ENCODE results near the gene MAP2K3.
"Not testable (repeated sequence)": the region's sequence is repeated elsewhere in the genome, so short reads cannot be mapped to it uniquely, and the experiment has no call there.

The MAP2K3 gene

DNA sequence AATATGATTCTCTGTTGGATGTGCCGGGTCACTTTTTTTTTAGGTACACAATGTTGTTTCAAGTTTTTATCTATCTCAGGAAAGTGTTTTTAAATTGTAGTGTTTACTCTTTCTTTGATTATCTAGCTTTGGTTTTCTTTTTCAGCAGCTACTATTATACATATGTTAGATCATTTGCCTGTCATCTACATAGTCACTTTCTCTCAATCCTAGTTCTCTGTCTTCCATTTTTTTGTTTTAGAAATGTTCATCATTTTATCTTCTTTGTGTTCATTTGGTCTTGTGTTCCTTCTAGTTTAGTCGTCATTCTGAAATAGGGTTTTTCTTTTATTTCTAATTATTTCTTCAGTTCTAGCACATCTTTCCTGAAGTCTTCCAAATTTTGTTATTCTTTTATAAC, 44.3 kb downstream of the MAP2K3 start:
- DNase-seq (ENCODE audit: low read depth), result not testable (repeated sequence)

DNA sequence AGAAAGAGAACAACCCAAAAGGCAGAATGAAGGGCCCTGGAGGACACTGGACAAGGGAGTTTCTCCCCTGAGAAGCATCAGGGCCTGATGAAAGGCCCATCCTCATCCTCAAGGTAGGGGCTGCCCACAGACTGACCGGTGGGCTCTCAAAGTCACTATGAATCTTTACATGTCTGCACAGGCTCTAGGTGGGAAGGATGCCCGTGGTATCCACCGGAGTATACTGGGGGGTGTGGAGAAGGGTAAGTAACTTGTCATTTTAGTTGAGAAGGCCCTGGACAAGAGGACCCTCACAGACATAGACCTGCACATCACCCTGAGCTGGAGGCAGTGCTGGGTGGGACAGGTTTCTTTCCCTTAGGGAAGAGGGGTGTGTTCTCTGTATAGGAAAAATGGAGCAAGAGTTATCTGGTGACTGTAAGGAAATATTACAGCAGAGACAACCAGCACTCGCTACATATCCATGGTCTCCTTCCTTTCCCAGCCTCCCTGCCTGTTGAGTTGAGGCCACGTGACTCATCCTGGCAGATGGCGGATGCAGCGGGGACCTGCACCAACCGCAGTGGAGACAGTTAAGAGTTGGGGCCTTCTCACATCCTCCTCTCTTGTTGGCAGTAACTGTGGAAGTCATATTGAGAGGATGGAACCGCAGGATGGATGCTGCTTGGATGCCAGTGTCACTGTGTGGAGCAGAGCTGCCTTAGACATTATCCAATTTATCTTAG, 46.1 kb downstream of the MAP2K3 start:
- no peak for DNase-seq (ENCODE audit: low read depth)

DNA sequence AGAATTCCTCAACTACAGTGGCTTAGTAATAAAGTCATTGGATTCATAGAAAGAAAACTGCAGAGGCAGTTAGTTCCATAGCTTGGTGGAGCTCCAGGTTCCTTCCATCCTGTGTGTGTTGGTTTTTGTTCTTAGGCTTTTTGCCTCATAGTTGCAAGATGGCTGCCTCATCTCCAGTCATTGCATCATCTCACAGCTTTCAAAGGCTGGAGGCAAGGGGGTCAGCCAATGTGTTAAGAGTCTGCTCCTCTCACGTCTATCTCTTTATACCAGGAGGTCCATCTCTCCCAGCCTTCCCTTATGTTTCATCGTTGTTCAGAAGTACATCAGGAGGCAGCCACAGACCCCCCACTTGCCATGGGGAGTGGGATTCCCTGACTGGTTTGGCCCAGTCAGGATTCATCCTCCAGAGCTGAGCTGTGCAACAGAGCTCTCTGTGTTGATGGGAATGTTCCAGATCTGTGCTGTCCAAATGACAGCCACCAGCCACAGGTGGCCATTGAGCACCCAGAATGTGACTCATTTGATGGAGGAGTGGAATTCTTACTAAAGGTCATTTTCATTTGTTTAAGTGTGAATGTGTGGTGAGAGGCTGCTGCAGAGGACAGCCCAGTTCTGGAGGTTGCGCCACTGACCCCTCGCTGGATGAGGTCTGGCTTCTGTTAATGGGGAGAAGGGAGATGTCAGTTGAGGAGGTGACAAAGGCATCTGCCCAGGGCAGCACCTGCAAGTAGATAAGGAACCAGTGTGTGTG, 52.2 kb downstream of the MAP2K3 start:
- DNase-seq (ENCODE audit: low read depth), result not testable (repeated sequence)

DNA sequence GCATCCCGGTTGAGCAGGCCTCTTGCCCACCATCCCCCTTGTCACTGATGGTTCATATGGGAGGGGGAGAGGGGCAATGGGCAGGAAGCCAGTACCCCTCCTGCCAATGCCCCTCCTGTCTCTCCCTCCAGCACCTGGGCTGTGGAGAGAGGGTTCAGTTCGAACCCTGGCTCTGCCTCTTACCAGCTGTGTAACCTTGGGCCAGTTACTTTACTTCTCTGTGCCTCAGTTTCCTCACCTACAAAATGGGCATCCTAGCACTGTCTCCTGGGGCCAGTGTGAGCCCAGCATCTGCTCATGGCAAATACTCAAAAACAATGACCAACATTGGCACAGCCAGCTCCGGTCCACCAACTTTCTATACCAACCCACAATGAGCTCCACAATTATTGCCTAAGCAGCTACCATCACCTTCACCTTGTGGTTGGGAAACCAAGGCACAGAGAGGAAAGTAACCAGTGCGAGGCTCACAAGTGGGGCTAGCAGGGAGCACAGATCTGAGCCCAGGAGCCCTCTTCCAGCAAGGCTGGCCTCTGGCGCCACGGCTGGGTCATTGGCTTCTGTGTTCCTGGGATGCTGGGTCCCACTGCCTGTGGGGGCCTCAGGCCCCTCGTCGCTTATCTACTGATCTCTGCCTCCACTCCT, 53.6 kb downstream of the MAP2K3 start:
- not testable (repeated sequence) for DNase-seq (ENCODE audit: low read depth)

DNA sequence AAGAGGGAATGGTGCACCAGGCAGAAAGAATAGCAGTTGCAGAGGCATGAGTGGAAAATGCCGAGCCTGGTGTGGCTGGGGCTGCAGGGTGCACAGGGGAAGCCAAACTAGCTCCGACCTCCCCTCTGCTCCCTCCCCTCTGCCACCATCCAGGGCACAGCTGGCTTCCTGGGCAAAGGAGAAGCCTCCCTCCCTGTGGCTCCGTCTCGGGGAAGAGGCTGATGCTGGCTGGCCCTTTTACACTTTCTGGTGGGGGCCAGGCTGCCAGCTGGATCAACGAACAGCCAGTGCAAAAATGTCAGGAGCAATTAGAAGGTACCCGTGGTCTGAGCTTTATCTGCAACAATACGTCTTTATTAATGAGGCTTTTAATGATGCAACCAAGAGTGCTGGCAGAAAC, 54.5 kb downstream of the MAP2K3 start:
- DNase-seq (ENCODE audit: low read depth), result no peak

DNA sequence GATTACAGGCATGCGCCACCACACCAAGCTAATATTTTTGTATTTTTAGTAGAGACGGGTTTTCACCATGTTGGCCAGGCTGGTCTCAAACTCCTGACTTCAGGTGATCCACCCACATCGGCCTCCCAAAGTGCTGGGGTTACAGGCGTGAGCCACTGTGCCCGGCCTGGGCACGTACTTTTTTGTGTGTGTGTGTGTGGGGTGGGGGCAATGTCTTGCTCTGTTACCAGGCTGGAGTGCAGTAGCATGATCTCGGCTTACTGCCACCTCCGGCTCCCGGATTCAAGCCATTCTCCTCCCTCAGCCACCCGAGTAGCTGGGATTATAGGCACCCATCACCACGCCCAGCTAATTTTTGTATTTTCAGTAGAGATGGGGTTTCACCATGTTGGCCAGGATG, 55.1 kb downstream of the MAP2K3 start:
- not testable (repeated sequence) for DNase-seq (ENCODE audit: low read depth)

DNA sequence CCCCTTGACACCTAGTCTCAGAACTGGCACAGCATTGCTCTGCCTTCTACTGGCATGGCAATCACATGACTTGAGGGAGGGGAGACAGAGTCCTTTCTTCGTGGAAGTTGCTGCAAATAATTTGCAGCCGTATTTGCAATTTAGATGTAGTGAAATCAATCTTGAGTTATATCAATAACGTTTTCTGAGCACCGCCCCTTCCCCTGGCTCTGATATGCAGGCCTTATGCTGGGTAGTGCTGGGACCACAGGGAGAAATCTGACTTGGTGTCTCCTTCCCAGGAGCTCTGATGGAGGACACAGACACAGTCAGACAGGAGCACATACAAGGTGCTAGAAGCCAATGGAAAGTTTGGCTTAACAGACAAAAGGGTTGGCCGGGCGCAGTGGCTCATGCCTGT, 55.9 kb downstream of the MAP2K3 start:
- not testable (repeated sequence) for DNase-seq (ENCODE audit: low read depth)

DNA sequence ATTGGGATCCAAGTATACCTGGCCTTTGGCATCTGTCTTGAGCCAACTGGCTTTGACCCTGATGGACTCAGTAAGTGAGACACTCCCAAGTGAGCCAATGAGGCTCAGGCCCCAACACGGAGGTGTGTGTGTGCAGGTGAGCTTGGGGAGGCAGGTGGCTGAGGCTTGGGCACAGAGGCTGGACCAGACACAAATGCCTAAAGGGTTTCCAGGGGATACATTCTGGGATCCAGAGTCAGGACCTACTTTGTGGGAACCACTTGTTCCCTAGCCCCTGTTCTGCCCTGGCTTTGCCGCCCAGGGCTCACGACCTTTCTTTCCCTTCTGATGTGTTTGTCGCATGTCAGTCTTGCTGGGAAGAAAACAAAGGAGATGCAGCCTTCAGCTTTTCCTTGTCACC, 56.8 kb downstream of the MAP2K3 start:
- DNase-seq (ENCODE audit: low read depth), result not testable (repeated sequence)

DNA sequence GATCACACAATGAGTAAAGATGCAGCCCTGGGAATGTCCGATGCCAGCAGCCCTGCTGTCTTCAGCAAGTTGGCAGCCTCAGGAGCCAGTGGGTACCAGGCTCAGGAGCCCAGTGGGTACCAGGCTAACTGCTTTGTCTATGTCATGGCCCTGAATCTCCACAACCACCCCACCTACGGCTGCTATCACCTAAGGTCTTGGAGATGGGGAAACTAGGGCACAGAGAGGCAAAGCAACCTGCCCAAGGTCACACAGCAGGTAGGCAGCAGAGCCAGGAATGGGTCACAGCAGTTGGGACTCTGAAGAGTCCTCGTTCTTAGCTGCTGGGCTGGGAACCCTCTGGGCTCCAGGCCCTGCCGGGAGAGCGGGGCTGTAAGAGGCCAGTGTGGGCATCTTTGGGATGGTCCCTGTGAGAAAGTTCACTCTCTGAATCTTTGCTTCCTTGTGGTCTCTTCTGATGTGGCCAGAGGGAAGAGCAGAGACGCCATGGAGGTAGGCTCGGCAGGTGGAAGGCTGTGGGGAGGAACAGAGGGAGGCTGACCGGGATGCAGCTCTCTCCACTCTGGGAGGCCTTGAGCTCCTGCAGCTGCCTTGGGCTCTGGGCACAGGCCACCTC, 57.5 kb downstream of the MAP2K3 start:
- not testable (repeated sequence) for DNase-seq (ENCODE audit: low read depth)

DNA sequence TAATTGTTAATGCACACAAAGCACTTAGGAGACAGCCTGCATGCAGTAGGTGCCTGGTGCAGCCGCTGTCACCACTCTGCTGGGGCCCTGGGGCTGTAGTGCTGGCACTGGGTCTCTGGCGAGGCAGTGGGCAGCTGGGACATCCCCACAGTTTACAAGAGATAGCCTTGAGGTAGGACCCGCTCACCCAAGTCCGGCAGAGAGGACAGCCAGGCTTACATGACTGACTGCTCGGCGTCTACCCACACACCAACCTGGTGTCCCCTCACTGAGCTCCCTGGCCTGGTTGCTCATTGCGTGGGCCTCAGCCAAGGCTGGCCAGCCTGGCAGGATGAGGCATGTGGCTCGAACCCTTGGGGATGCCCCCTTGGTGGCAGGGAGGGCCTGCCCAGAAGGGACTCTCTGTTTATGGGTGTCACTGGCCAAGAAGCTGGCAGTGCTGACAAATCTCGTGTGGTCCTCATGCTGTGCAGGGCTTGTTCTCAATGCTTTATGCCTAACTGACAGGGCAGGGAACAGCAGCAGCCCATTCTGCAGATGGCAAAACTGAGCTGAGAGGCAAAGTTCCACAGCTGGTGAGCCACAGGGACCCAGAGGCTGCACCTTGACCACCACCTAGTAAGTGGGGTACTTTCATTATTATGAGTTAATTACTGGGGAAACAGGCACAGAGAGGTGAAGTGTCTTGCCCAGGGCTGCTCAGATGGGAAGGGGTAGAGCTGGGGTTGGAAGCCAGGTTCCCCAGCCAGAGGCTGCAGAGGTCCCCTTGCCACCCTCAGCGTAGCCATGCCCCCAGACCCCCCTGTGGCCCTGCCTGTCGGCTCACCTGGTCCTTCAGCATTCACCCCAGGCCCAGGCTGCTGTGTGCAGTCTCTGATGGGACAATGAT, 58.8 kb downstream of the MAP2K3 start:
- not testable (repeated sequence) for DNase-seq (ENCODE audit: low read depth)

DNA sequence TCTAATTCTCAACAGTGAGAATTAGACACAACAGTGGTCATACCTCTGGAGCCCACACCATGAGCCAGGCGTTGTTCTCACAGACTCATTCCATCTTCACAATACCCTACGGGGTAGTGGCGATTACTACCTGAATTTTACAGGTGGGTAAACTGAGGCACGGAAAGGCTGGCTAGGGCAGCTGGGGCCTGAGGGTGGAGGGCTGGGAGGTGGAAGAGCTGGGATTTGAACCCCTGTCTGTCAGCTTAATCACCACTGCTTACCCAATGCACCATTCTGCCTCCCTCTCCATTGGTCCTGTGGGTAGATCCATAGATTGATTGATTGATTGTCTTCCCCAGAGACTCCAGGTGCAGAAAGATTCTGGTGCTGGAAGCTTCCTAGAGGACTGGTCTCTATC, 60.3 kb downstream of the MAP2K3 start:
- not testable (repeated sequence) for DNase-seq (ENCODE audit: low read depth)

DNA sequence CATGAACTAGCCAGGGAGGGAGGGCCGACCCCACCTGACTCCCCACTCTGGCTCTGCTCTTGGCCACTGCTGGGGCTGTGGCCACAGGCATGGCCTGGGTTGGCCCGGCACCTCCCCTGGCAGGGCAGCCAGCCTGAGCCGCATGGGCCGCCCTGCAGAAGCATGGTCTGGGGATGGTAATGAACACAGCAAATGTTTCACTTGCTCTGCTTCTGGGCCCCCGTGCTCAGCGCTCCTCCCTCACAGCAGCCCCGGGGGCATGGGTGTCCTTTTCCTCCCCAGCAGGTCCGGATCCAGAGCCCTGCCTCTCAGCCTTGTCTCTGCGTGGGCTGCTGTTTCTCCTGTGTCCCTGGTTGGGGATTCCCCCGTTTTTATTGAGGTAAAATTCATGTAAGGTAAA, 60.7 kb downstream of the MAP2K3 start:
- DNase-seq (ENCODE audit: low read depth), result no peak

DNA sequence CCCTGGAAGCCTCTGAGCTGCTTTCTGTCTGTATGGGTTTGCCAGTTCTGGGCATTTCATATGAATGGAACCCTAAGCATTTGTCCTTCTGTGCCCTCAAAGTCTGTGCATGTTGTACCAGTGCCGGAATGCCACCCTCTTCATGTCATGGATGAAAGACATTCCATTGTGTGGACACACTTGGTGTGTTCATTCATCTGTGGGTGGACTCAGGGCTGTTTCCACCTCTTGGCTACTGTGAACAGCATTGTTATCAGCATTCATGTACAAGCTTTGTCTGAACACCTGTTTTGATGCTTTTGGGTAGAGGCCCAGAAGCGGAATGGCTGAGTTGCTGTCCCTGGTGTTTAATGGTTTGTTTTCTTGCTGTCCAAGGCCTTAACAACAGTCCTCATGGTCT, 61.6 kb downstream of the MAP2K3 start:
- DNase-seq (ENCODE audit: low read depth), result not testable (repeated sequence)

DNA sequence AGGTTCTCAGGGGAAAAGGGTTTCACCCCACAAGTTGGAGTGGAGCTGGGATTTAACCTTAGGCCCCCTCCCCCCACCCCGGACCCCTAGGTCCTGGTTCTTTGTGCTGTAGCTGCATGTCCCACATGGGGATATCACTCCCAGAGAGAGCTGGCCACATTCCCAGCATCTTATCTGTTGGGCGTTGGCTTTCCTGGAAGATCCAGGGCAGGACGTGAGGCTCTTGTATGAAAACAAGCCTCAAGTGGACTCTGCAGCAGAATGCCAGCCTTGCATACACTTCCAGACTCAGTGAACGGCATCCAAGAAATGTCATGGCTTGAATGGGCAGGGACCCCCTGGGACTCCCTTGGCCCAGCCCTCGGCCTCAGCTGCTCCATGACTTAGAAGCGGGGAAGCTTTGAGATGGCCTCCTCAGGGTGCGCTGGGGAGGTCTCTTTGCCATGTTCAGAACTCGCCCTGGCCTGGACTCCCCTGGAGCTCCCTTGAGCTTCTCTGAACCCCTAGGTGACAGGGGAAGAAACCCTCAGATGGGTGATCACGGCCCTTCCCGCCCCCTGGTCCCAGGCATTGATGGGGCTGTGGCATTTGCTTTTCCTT, 62.2 kb downstream of the MAP2K3 start:
- not testable (repeated sequence) for DNase-seq (ENCODE audit: low read depth)

DNA sequence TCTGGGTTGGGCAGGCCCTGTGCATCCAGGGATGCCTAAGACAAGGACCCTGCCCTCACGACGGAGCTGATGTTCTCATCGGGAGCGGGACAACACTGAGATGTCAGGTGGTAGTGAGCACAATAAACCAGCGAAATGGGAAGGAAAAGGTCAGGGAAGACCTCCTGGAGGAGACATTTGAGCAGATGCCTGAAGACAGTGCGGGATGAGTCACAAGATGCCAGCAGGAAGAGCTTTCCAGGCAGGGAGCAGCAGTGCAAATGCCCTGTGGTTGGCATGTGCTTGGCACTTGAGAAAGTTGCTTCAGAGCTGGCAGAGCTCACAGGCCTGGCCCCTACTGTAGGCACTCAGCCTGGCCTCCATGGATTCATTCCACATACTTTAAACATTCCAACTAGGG, 63.1 kb downstream of the MAP2K3 start:
- DNase-seq (ENCODE audit: low read depth), result not testable (repeated sequence)

DNA sequence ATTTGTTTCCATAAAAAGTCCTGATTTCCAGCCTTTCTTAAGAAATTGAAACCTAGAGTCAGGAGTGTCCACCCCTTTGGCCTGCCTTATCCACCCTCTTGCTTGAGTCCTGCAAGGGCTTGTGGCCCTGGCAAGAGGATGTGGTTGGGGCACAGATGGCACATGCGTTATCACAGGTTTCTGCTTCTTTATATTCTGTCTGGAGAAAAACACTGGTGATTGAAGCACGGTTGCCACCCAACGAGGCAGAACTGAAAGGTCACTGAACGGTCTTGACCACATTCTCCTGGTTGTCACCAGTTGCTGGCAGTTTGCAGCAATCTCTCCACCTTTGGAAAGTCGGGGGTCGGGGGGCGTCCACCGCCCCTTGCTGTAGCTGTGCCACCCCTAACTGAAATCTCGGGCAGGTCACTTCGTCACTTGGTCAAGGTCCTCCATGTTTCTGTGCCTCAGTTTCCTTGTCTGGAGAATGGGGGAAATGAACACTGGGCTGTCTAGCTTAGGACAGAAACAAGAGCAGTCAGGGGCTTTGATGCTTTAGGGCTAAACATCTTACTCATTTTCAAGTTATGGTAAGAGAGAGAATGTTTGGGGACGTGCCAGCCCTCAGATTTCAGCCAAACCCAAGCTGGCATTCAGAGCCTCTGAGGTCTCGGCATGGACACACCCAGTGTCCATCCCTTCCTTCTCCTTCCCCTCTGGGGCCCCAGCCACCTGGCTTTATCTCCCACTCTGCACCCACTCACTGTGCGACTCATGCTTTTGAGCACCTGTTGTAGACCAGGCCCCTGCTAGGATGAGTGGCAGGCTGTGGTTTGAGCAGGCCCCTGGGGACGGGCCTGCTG, 63.8 kb downstream of the MAP2K3 start:
- DNase-seq (ENCODE audit: low read depth), result not testable (repeated sequence)

DNA sequence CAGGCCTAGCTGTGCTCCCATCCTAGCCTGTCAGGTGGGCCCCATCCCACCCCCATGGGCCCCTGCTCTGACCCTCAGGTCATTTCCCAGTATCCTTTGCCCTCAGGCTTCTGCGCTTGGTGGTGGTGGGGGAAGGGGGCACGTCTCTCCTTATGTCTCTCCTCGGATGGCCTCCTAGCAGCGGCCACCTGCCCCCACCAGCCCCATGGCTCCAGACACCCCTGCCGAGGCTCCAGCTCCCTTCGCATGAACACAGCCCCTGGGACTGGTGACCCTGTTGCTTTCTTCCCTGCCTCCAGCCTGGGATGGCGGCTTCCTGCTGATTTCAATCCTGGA, 64.4 kb downstream of the MAP2K3 start:
- DNase-seq (ENCODE audit: low read depth), result not testable (repeated sequence)

DNA sequence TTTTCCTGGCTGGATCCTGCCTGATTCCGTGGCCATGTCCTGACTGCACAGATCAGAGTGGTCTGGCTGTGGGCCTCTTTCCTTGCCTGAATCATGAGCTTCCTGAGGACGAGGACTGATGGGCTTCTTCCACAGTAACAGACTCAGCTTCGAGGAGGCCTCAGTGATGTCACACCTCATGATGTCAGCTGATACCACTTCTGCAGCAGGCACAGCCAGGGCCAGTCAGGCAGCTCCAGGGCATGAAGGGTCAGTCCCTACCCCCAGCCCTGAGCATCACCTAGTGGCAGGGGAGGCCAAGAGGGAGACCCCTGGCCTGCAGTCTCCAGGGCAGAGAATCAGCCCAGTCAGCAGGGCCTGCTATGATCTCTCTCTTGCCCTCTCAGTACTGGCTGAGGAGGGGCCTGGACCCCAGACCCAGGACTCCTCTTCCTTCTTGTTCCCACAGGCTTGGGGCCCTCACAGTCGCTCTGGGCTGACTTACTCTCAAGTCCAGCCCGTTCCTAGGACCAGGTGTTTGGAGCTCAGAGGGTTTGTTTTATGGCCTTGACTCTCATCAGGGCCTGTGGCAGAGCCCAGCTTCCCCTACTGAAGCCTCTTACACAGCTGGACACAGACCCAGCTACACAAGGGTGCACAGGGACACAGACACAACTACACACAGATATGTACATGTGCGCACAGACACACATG, 65.0 kb downstream of the MAP2K3 start:
- DNase-seq (ENCODE audit: low read depth), result not testable (repeated sequence)

DNA sequence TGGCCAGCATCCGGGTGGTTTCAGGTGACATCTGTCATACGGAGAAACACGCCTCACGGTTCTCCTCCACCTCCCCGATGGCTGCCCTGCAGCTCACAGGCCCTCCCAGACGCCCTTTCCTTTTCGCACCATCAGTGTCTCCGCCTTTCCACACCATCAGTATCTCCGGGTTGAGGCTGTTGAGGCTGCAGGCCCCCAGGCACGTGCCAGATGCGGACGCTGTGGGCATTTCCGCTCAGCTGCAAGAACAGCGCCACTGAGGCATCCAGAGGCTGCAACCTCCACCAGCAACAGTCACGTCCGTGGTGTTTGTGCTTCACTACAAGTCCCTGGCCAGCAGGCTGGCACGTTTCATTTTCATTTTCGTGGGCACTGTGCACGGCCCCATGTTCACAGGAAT, 66.0 kb downstream of the MAP2K3 start:
- DNase-seq (ENCODE audit: low read depth), result not testable (repeated sequence)

Data from ELR (cell line).